SK-N-SH treated with all-trans-retinoic acid at 6 μM for 48 hours (cell line): ENCODE results near the gene NEK10.

Experiments
- ARNTL ChIP-seq: fragments of 450-650 bp; formaldehyde crosslinking; IDR thresholded peaks from 2 replicates; pipeline ENCODE4 v1.5.0; 2020; ENCODE audit warnings: low read depth, mild to moderate bottlenecking, moderate library complexity, borderline replicate concordance
- BACH2 ChIP-seq: fragments of 250-450 bp; sonication (Bioruptor Pico); IDR thresholded peaks from 2 replicates; pipeline ENCODE4 v1.9.0; 2021; ENCODE audit warnings: mild to moderate bottlenecking, borderline replicate concordance
- CREB5 ChIP-seq: fragments of 250-450 bp; sonication (Bioruptor Pico); IDR thresholded peaks from 2 replicates; pipeline ENCODE4 v1.5.1; 2020; ENCODE audit warnings: low read depth, mild to moderate bottlenecking, moderate library complexity
- ESRRG ChIP-seq: fragments of 250-450 bp; sonication (Bioruptor Pico); IDR thresholded peaks from 2 replicates; pipeline ENCODE4 v1.6.1; 2021; ENCODE audit warnings: mild to moderate bottlenecking
- PATZ1 ChIP-seq: fragments of 250-450 bp; sonication (Bioruptor Pico); IDR thresholded peaks from 2 replicates; pipeline ENCODE4 v1.8.0; 2020; ENCODE audit warnings: mild to moderate bottlenecking, moderate library complexity, borderline replicate concordance
- TCF4 ChIP-seq: fragments of 250-450 bp; sonication (Bioruptor Pico); IDR thresholded peaks from 2 replicates; pipeline ENCODE4 v1.8.0; 2021; ENCODE audit warnings: mild to moderate bottlenecking, moderate library complexity, borderline replicate concordance
- TOX ChIP-seq: fragments of 250-450 bp; sonication (Bioruptor Pico); IDR thresholded peaks from 2 replicates; pipeline ENCODE4 v1.8.0; 2021; ENCODE audit warnings: mild to moderate bottlenecking, moderate library complexity, borderline replicate concordance
- ZFP3 ChIP-seq: fragments of 250-450 bp; sonication (Bioruptor Pico); IDR thresholded peaks from 2 replicates; pipeline ENCODE4 v1.5.0; 2020; ENCODE audit warnings: mild to moderate bottlenecking, moderate library complexity
- ZFP30 ChIP-seq: fragments of 450-650 bp; formaldehyde crosslinking; IDR thresholded peaks from 2 replicates; pipeline ENCODE4 v1.5.0; 2022; ENCODE audit warnings: mild to moderate bottlenecking, moderate library complexity
- ZNF565 ChIP-seq: fragments of 450-650 bp; formaldehyde crosslinking; conservative IDR thresholded peaks from 2 replicates; pipeline ENCODE4 v1.5.0; 2020; ENCODE audit warnings: low read depth, mild to moderate bottlenecking, moderate library complexity
- ZNF8 ChIP-seq: fragments of 450-650 bp; formaldehyde crosslinking; IDR thresholded peaks from 2 replicates; pipeline ENCODE4 v1.5.0; 2020; ENCODE audit warnings: mild to moderate bottlenecking, moderate library complexity

GRCh38 chr3:27074914-27075313 is 294.3 kb downstream of the NEK10 start:
- no peak for TF ChIP-seq ZNF565 (CRISPR knock-in tag)
- TF ChIP-seq ZNF8 (CRISPR knock-in tag), result no peak
- no peak for TF ChIP-seq ZFP30 (CRISPR knock-in tag)
- TF ChIP-seq ESRRG (CRISPR knock-in tag), result no peak
- TF ChIP-seq TCF4 (CRISPR knock-in tag), result no peak
- TF ChIP-seq PATZ1 (CRISPR knock-in tag), result no peak
- no peak for TF ChIP-seq TOX (CRISPR knock-in tag)
- TF ChIP-seq ARNTL (CRISPR knock-in tag), result no peak
- TF ChIP-seq CREB5, result no peak
- no peak for TF ChIP-seq ZFP3 (CRISPR knock-in tag)
- TF ChIP-seq BACH2 (CRISPR knock-in tag), result no peak
